HG02884 (cell line): ENCODE results near the gene HOXA4.

ENCODE experiments used
- ATAC-seq: cut with Tn5 transposase; IDR thresholded peaks from one replicate; pipeline ENCODE4 v1.9.1; 2021; ENCODE audit warnings: mild to moderate bottlenecking, moderate library complexity; ENCODE audit not compliant: unreplicated experiment

The HOXA4 gene

DNA sequence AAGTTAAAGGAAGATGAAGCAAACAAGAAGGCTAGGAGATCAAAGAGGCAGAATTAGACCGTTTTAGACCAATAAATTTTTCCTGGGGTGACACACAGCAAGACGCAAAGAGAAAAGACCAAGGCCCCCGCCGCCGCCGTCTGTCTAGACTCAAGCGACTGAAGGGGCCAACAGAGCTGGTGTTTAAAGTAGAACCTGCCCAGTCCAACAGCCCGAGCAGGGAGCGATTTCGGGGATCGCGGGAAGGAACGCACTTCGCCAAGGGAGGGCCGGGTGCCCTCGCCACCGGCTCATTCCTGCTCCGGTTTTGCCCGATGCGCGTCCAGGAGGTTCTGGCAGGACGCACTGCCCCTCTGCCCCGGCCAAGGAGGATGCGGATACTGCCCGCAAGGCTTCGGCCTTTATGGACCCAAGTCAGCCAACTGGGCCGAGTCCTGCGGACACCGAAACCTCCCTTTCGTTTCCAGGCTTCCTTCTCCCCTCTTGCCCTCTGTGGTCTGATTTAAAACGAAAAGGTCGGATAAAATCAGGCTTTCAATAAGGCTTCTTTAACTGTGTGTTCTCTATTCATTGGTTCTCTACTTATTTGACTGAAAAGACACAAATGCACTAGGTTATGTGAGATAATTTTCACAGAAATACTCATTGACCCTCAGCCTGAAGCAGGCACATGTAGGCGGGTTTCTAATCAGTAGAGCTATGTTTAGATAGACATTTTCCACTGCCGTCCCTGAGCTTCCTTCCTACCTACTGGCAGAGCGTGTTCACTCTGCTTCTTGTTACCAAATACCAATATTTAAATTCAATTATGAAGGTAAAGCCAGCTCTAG is 28.1 kb upstream of the HOXA4 start:
- ATAC-seq = no peak

DNA sequence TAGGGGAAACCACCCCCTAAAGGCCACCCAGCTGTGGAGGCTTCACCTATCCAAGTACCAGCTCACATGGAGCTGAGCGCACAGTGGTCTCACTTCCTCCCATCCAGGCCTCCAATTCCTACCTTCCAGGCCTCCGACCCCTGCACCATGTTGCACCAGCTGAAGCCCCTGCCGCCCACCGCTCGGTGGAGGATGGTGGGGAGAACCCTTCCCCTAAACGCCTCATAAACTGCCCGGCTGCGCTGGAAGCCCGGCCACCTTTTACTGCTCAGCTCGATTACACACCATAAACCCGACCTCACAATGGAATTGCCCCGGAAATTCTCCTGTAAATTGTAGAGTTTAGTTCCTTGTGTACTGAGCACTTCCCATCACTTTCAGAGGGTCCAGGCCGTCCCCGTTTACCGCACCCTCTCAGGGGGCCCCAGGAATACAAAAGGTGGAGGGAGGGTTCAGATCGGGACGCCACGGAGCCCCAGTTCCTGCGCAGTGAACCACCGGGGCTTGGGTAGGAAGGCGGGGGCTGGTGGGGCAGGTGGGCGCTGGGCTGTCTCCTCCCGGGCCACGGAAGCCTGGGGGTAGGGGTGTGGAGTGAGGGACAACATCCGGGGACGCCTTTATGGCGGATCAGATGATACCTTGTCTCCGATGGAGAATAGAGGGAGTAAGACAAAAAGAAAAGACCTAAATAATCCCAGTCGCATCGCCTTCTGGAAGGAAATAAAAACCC is 27.3 kb upstream of the HOXA4 start:
- ATAC-seq = no peak

DNA sequence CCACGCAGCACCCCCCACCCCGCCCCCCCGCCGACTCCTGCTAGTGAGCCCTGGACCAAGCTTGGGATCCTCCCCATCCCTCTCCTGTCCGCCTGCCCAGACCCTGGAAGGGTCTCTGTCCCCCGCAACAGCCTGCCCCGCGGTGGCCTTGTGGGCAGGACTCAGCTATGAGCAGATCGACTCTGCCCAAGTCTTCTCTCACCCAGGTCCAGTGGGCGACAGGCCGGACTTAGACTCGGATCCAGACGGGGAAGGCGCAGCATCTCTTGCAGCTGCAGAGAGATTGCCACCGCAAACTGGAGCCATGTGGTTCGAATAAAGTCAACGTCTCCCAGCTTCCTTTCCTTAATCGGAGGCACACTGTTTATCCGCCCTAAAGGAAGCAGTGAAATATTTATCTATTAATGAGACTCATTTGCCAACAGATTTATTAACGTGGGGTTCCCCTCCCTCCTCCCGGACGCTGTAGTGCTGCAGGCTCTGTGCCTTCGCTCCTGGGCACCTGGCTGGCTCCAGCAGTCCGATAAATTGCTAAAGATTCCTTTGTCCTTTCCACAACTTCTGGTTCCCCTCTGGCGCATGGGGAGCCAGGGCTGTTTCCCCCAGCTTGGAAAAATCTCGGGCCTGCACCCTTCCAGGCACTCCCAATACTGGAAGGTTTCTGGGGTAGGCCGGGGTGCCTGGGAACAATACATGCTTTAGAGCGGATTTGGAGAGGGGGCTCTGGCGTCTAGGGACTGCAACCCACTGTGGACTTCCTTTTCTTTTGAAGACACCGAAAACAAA is 26.6 kb upstream of the HOXA4 start:
- ATAC-seq = no peak

DNA sequence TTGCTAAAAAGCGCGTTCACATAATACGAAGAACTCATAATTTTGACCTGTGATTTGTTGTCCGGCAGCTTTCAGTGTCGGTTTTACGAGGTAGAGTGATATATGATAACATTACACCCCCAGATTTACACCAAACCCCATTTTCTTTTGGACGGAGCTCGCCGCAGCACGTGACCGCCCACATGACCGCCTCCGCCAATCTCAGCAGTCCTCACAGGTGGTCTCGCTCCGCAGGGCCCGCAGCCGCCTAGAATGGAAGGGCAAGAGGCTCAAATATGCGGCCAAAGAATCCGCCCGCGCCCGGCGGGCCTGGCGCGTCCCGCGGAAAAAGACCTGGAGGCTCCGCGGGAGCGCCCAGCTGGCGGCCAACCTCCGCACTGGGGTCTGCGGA is 25.9 kb upstream of the HOXA4 start, which contains the start of gene HOXA7:
Gene HOXA7 (minus strand): TSS at position 168 of the 391 bp plus-strand sequence. CDS start 130 bp downstream, at position 38.
- ATAC-seq = no peak

DNA sequence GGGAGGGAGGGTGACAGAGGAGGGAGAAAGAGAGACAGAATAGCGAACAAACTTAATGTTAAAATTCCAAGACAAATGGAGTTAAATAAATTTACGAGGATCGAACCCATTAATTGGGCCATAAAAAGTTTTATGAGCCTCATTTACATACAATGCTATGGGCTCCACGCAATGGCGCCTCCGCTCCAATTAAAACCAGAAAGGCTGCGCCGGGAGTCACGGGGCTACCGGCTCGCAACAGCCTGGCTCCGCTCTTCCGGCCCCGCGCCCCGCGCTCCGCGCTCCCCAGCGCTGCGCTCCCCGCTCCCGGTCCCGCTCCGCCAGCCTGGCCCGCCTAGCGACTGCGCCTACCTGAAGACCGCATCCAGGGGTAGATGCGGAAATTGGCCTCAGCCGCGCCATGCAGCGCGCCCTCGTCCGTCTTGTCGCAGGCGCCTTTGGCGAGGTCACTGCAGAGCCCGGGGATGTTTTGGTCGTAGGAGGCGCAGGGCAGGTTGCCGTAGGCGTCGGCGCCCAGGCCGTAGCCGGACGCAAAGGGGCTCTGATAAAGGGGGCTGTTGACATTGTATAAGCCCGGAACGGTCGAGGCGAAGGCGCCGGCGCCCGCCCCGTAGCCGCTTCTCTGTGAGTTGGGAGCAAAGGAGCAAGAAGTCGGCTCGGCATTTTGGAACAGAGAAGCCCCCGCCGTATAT is 25.4 kb upstream of the HOXA4 start:
- ATAC-seq = no peak

DNA sequence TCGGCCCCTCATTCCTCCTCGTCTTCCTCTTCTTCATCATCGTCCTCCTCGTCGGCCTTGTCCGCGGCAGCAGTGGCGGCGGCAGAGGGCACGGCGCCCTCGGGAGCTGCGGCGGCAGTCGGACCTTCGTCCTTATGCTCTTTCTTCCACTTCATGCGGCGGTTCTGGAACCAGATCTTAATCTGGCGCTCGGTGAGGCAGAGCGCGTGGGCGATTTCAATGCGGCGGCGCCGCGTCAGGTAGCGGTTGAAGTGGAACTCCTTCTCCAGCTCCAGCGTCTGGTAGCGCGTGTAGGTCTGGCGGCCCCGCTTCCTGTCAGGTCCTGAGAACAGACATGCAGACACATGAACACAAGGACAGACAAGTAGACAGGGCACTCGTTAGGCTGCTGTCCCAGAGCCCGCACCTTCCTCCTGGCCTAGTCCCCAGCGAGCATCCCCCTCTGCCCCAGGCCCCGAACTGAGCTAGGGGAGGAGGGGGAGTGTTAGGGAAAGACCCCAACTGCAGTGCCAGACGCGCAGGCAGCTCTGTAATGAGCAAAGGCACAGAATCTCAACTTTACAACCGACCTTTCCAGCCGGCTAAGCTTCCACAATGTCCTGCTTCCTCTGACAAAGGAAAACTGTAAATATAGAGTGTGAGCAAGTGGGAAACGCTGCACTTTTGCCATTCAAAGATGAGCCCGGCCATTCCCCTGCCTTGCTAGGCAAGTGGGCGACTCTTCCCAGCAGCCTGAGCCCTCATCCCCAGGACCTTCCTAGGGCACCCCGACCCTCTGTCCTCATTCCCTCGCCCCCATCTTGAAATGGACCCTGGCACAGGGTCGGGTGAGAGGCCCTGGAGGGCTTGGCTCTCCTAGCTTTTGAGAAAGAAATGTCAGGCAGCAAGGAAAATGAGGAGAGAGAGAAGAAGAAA is 24.6 kb upstream of the HOXA4 start:
- no peak for ATAC-seq

DNA sequence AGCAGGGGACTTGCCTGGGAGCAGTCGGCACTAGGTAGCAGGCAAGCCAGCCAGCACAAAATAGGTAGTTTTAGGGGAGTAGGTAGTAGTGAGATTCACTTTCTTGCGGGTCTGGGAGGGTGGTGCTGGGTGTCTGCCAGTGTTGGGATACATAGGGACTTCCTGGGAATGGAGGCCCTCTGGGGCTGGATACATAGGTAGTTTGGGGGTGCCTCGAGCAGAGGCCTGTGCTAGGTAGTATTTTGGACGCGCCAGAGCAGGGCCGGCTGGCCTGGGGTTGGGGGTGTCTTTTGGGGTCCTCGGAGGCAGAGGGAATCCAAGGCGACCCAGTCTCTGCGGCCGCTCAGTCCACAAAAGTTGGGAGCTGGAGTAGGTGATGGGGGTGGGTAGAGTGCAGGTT is 23.8 kb upstream of the HOXA4 start:
- no peak for ATAC-seq

DNA sequence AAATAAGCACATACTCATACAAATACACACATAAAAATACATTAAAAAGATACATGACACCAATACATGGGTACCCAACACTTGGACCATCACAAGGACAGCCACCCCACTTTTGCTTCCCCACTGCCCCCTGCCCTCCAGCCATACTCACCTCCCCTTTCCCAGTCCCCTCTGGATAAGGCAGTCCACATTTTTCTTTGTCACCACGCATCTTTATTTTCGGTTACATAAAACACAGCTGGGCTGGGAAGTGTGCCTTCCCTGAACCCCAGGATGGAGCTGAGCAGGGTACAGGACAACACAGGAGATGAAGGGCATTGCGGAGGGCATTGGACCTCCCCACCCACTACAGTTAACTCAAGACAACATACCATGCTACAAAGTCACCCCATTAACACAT is 23.0 kb upstream of the HOXA4 start:
- ATAC-seq = no peak

DNA sequence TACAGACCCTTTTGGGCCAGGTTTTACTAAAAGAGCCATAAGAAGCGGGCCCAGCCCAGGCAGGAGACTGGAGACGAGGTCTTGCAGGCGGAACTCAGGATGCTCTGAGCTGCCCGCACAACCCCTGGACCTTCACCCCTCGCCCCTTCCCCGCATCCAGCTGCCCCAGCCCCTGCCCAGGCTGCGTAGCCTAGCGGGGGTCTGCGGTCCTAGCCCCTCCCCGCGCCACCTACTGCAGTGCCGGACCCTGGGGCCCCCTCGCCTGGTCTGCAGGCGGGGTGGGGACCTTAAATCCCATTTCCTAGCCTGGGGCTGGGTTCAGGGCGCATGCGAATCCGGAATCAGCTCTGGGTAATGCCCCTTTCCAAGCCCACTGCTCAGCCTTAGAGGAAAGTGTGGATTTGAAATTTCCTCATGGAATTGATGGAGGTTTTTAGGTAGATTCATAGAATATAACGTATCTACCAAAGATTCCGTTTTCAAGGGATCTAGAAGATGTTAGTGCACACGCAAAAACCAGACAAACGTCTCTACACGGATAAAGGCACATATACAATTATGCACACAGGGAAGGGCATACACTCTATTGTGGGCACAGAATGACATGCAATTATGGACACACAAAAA is 22.4 kb upstream of the HOXA4 start:
- ATAC-seq = no peak

DNA sequence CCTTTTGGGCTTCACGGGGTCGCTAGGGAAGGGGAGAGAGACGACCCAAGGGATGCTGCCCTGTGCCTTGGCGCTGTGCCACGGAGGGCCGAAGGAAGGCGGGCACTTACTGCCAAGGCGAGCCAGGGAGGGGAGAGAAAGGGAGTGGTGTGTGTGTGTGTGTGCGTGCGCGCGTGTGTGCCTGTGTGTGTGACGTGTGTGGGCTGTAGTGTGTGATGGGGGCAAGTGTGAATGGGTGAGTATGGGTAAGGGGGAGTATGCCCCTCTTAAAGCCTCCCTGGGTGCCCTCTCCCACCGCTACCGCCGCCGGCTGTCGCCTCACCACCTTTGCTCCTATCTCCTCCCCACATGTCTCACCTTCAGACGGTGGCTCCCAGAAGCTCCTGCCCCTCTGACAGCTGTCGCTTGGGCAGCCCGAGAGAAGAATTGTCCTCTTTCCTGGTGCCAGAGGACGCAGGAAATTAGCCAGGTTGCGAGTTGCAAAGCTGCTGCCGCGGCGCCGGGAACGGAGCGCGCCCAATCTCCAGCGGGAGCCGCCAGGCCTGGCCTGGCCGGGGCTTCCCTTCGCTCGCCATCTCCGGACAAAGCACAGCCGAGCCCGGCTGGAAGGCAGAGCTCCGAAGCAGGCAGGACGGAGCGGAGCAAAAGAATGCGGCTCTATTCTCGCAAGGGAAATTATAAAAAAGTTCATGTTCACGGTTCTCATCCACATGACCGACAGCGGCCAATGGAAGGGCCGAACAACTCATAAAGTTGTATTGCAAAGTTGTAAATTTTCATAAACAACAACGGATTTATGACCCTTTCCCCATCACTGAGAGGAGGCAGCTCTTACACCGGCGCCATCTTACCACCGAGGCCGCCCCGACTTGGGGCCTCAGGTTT is 21.6 kb upstream of the HOXA4 start, which contains the start of gene HOXA3:
Gene HOXA3 (minus strand): TSS at position 653 of the 885 bp plus-strand sequence. CDS start 41,943 bp downstream, outside the sequence.
- ATAC-seq = no peak

DNA sequence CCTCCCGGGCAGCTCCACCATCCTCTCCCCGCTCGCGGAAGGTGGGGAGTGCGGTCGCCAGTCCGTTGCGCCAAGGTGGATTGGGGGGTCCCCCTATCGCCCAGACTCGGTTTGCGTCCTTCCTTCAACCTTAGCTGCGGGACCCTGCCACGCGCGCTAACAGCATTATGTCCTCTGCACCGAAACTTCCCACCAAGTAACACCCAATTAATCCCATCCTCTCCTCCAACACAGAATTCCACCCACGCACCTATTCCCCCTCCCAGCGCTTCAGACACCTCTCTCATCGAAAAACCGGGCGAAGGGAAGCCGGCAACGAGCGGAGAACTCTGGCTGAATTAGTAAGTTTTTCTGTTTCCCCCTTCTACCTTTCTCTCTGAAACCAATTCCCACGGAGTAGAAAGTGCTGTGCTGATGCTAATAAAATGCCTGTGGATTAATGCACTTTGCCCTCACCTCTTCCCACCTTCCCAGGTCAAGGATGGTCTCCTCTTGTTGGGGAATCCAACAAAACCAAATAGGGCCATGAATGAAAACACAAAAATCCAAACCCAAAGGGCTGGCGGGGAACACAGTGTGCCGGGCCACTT is 20.9 kb upstream of the HOXA4 start:
- ATAC-seq = no peak

DNA sequence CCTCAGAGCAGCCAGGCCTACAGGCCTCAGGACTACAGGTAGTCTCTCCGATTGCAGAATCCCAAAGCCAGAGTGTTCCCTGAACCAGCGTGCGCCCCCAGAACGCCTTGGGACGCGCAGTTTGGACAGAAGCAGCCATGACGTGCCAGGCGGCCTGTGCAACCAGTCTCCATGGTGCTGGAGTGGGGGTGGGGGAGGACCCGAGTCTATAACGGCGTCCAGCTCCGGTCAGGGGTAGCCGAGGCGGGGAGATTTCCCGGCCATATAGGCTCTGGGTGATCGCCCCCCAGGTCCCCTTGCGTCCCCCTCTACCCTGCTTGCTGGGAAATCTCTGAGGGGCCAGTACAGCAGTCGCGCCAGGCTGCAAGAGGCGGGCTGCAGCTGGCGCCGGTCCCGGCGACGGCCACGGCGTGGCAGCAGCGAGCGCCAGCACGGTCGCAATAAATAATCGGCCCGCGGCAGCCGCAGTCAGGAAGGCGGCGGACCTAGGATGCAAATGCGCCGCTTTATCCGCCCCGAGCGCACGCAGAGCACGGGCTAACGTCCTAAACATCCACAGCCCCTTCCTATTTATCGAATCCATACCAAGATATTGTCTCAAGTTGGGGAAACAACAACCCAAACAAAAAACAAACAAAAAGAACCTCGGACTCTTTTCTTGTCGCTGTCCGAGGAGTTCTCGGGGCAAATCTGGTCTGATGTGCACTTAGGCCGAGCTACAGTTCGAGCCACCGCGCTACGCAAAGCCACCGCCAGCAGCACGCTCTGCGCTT is 20.2 kb upstream of the HOXA4 start:
- peak; percentile 71 for ATAC-seq

DNA sequence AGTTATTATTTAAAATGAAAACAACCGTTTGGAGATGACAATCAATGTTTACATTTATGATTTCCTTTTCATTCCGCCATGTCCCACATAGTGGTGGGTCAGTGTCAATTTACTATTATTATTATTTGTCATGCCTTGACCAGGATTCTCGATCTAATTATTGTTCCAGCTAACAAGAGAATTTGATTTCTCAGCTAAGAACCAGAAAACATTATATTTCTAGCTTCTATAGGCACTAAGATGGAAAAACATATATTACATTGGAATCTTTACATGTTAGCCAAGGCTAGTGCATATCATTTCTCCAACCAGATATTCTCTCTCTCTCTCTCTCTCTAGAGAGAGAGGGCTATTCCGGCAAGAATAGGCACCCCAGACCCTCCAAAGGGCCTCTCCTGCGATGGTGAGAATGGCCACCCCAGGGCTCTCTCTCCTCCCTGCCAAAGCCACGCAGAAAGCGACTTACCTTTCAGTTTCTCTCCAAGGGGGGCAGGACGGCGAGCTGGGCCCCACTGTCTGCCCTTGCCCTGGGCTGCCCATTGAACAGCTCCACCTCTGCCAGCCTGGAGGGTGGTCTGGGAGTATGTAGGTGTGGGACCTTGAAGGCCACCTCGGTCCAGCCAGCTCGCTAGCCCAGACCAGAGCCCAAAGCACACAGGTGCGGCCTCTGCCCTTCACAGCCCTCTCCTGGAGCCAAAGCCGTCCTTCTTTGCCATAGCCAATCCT is 19.4 kb upstream of the HOXA4 start:
- no peak for ATAC-seq

DNA sequence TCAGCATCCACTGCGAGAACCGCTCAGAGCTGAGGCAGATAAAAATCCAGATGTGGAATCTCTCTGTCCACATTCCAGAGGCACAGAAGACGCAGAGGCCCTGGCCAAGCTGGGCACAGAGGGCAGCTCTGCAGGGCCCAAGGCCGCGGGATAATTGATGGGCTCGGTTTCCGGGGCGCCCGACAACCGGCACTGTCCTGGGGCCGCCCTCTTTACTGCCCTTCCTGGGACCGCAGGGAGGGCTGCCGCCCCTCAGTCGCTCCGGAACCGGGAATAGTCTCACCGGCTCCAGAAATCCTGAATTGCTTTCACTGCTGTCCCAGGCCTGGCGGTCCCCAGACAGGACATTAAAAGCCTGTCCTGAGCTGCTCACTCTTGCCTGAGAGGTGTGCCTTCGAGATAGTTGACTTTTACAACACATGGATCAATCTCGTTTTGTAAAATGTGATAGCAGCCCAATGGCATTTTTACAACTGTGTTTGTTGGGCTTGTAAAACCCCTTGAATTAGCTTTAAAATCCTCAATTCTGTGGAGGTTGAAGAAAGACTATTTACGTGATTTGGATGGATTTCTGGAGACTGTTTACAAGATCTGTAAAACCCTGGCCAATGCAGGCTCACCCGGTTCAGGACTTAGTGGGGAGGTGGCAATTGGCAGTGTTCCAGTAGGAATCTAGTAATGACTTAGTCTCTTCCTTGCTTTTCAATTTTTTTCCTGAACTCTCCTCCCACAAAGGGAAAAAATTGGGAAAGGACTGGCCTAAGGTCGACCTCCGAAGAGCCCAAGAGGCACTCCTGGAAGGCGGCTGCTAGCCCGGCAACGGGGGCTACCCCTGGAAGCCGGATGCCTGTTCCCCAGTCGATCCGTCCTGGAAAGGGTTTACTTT is 18.4 kb upstream of the HOXA4 start:
- no peak for ATAC-seq

DNA sequence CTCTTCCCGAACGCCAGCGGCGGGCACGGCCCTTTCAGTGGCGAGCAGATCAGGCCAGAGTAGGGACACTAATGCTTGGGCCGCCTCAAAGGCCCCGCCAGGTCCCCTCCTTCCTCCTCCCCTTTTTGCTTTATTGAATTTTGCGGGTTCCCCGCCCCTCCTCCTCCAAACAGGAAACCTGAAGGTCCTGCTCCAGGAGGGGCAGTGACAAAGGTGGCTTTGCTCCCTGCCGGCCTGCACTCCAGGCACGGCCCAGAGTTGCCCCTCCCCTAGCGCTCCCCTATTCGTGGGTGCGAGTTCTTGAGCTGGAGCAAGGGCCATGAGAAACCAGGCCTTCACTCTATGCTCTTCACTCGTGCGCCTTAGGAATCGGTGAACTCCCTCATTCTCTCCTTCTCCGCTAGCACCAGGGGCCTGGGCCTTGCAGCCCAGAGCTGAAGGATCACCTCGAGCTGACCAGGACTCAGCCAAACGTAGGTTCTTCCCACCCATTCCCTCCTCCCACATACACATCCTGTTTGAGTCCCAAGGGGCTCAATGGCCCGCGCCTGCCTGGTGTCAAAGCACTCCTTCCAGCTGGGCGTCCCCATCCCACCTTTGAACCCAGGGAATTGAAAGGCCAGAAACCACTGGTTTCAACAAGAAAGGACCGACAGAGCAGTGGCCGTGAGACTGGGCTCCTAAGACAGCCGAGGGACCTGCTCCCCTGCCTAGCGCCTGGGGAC is 17.6 kb upstream of the HOXA4 start:
- ATAC-seq = no peak
